Dendritic cell treated with granulocyte-macrophage colony-stimulating factor and Interleukin-4, amounts not matched to agents 40 ng/mL and 50 ng/mL, for 4 days (primary cell): ENCODE measurements around the gene VAMP1.
A peak's percentile ranks its signal among the peaks of the same experiment; 100 is the strongest.
"Not testable (repeated sequence)": the region's sequence is repeated elsewhere in the genome, so short reads cannot be mapped to it uniquely, and the experiment has no call there.

ENCODE experiments used
- H3K27ac Mint-ChIP-seq: one replicate; pipeline ENCODE4 v1.8.0; 2022; ENCODE audit warnings: mild to moderate bottlenecking, mixed read lengths
- H3K27me3 Mint-ChIP-seq: one replicate; pipeline ENCODE4 v1.8.0; 2022; ENCODE audit warnings: mild to moderate bottlenecking, mixed read lengths
- H3K36me3 Mint-ChIP-seq: one replicate; pipeline ENCODE4 v1.8.0; 2022; ENCODE audit warnings: low read depth, mixed read lengths
- H3K4me1 Mint-ChIP-seq: one replicate; pipeline ENCODE4 v1.8.0; 2022; ENCODE audit warnings: low read depth, mixed read lengths
- H3K4me3 Mint-ChIP-seq: one replicate; pipeline ENCODE4 v1.8.0; 2022; ENCODE audit warnings: mild to moderate bottlenecking, moderate library complexity, mixed read lengths
- H3K9me3 Mint-ChIP-seq: one replicate; pipeline ENCODE4 v1.8.0; 2022; ENCODE audit warnings: mixed read lengths
- intact Hi-C: fragments of 100-400 bp; cut with micrococcal nuclease; formaldehyde crosslinking; loops from one replicate; pipeline ENCODE4 v1.15.0; 2022

VAMP1 gene

DNA sequence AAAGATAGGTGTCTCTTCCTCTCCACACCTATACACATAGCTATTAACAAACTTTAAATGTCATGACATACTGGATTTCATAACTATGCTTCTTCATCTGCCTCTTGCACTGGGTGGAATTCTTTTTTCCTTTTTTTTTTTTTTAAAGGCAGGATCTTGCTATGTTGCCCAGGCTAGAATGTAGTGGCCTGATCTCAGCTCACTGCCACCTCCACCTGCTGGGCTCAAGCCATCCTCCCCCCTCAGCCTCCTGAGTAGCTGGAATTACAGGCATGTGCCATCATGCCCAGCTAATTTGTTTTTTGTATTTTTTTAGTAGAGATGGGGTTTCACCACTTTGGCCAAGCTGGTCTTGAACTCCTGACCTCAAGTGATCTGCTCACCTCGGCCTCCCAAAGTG, 17.8 kb upstream of the VAMP1 start:
- Mint-ChIP-seq H3K4me3 (no peak overlapping the region), H3K27ac (no peak overlapping the region), H3K27me3 (peaks cover 3% of the 10 kb centered on the region), H3K36me3 (peaks cover 21% of the 10 kb centered on the region), H3K9me3 (no peaks in the 10 kb centered on the region), H3K4me1 (no peaks in the 10 kb centered on the region)
- intact Hi-C loops: no loop called here

DNA sequence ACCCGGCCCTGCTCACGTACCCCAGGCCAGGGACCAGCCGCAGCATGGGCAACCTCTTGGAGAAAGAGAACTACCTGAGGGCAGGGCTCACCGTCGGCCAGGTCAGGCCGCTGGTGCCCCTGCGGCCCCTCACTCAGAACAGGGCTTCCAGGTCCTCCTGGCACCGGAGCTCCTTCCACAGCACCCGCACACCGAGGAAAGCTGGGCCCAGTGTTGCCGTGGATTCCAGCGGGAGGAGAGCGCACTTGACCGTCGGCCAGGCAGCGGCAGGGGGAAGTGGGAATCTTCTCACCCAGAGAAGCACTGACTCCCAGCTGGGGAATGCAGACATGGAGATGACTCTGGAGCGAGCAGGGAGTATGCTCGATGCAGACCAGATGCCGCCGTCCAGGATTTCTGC, 7.9 kb upstream of the VAMP1 start:
- Mint-ChIP-seq H3K27ac (no peak overlapping the region), H3K27me3 (peaks cover 13% of the 10 kb centered on the region), H3K9me3 (no peaks in the 10 kb centered on the region), H3K4me3 (no peak overlapping the region), H3K4me1 (peaks cover 14% of the 10 kb centered on the region), H3K36me3 (no peaks in the 10 kb centered on the region)
- intact Hi-C loops: loop anchor here (10.0 kb wide), 1 partner anchor 56 kb away; the partner anchor contains the start of gene GAPDH

DNA sequence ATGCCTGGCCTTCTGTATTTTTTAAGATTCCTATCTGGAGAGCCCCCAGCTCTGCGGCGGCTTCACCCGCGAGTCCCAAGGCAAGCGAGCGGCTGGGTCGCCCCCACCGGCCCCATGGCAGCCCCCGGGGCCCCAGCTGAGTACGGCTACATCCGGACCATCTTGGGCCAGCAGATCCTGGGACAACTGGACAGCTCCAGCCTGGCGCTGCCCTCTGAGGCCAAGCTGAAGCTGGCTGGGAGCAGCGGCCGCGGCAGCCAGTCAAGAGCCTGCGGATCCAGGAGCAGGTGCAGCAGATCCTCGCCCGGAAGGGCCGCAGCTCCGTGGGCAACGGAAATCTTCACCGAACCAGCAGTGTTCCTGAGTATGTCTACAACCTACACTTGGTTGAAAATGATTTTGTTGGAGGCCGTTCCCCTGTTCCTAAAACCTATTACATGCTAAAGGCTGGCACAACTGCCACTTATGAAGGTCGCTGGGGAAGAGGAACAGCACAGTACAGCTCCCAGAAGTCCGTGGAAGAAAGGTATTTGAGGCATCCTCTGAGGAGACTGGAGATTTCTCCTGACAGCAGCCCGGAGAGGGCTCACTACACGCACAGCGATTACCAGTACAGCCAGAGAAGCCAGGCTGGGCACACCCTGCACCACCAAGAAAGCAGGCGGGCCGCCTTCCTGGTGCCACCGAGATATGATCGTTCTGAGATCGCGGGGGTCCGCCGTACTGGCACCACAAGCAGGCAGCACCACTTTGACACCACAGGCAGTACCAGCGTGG, 7.3 kb upstream of the VAMP1 start:
- not testable (repeated sequence) for H3K9me3 Mint-ChIP-seq, H3K4me3 Mint-ChIP-seq, H3K27ac Mint-ChIP-seq, H3K36me3 Mint-ChIP-seq
- intact Hi-C loops: loop anchor here (10.0 kb wide), 1 partner anchor 57 kb away; the partner anchor contains the start of gene GAPDH
- Mint-ChIP-seq H3K27me3 (peaks cover 12% of the 10 kb centered on the region), H3K4me1 (peaks cover 14% of the 10 kb centered on the region)

DNA sequence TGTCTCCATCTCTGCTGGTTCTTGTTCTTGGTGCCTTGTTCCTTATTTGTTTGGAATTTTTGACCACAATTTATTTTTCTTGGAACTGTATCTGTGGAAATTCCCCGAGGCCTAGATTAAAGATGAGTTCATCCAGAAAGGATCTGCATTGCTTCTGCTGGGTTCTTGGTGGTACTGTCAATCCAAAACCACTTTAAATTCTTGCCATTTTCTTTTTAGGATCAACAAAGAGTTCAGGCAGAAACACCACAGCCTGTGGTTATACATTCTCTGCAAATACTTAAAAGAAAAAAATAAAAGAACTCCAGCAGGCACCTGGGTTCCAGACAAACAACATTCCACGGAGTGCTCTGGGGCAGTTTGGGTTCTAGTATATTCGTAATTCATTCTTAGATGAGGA, 6.0 kb upstream of the VAMP1 start:
- peak overlapping the region; percentile 13 for H3K27ac Mint-ChIP-seq
- no peak overlapping the region for H3K4me3 Mint-ChIP-seq
- H3K9me3 Mint-ChIP-seq: no peaks in the 10 kb centered on the region
- H3K36me3 Mint-ChIP-seq: no peaks in the 10 kb centered on the region
- H3K4me1 Mint-ChIP-seq: peaks cover 15% of the 10 kb centered on the region
- H3K27me3 Mint-ChIP-seq: peaks cover 12% of the 10 kb centered on the region
- intact Hi-C loops: loop anchor here (10.0 kb wide), 1 partner anchor 58 kb away; the partner anchor contains the start of gene GAPDH

DNA sequence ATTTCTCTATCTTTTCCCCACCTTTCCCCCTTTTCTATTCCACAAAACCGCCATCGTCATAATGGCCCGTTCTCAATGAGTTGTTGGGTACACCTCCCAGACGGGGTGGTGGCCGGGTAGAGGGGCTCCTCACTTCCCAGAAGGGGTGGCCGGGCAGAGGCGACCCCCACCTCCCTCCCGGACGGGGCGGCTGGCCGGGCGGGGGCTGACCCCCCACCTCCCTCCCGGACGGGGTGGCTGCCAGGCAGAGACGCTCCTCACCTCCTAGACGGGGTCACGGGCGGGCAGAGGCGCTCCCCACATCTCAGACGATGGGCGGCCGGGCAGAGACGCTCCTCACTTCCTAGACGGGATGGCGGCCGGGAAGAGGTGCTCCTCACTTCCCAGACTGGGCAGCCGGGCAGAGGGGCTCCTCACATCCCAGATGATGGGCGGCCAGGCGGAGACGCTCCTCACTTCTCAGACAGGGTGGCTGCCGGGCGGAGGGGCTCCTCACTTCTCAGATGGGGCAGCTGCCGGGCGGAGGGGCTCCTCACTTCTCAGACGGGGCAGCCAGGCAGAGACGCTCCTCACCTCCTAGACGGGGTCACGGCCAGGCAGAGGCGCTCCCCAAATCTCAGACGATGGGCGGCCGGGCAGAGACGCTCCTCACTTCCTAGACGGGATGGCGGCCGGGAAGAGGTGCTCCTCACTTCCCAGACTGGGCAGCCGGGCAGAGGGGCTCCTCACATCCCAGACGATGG, 4.9 kb upstream of the VAMP1 start:
- Mint-ChIP-seq H3K4me1 (peaks cover 21% of the 10 kb centered on the region), H3K27me3 (peaks cover 12% of the 10 kb centered on the region), H3K27ac (peak overlapping the region; percentile 13)
- intact Hi-C loops: loop anchor here (10.0 kb wide), 1 partner anchor 59 kb away; the partner anchor contains the start of gene GAPDH
- not testable (repeated sequence) for H3K36me3 Mint-ChIP-seq, H3K9me3 Mint-ChIP-seq, H3K4me3 Mint-ChIP-seq

DNA sequence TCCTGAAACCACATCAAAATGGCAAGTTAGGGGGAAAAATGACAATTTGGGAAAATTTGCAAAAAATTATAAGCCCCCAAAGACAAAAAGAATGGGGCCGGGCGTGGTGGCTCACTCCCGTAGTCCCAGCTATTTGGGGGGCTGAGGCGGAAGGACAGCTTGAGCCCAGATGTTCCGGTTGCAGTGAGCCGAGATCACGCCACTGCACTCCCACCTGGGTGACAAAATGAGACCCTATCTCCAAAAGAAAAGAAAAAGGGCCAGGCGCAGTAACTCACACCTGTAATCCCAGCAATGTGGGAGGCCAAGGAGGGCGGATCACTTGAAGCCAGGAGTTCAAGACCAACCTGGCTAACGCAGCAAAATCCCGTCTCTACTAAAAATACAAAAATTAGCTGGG, 2.0 kb upstream of the VAMP1 start:
- no peak overlapping the region for H3K27ac Mint-ChIP-seq
- no peak overlapping the region for H3K4me3 Mint-ChIP-seq
- peaks cover 3% of the 10 kb centered on the region for H3K27me3 Mint-ChIP-seq
- H3K9me3 Mint-ChIP-seq: no peaks in the 10 kb centered on the region
- peaks cover 45% of the 10 kb centered on the region for H3K4me1 Mint-ChIP-seq
- intact Hi-C loops: loop anchor here (10.0 kb wide), 1 partner anchor 62 kb away; the partner anchor contains the start of gene GAPDH
- peaks cover 12% of the 10 kb centered on the region for H3K36me3 Mint-ChIP-seq

DNA sequence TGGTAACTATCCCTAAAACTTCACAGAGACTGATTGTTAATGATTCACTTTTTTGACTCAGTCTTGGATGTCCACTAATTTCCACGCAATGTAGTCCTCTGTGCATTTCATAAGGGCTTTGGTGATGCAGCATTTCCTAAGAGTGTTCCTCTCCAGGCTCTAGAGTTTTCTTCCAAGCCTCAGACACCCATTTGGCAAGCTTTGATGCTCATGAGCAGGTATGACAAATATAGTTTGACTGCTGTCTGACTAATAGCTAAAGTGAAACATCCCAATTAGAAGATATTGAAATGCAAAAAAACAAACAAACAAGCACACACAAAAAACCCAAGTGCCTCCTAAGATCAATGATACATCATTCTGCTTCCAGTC, 1.5 kb upstream of the VAMP1 start:
- Mint-ChIP-seq H3K36me3 (peaks cover 17% of the 10 kb centered on the region), H3K4me3 (no peak overlapping the region), H3K9me3 (no peaks in the 10 kb centered on the region), H3K27me3 (peaks cover 3% of the 10 kb centered on the region), H3K4me1 (peaks cover 50% of the 10 kb centered on the region), H3K27ac (no peak overlapping the region)
- intact Hi-C loops: loop anchor here (2.0 to 10.0 kb wide), 2 partner anchors 23 to 63 kb away; partner anchors contain the start of genes GAPDH and NCAPD2

DNA sequence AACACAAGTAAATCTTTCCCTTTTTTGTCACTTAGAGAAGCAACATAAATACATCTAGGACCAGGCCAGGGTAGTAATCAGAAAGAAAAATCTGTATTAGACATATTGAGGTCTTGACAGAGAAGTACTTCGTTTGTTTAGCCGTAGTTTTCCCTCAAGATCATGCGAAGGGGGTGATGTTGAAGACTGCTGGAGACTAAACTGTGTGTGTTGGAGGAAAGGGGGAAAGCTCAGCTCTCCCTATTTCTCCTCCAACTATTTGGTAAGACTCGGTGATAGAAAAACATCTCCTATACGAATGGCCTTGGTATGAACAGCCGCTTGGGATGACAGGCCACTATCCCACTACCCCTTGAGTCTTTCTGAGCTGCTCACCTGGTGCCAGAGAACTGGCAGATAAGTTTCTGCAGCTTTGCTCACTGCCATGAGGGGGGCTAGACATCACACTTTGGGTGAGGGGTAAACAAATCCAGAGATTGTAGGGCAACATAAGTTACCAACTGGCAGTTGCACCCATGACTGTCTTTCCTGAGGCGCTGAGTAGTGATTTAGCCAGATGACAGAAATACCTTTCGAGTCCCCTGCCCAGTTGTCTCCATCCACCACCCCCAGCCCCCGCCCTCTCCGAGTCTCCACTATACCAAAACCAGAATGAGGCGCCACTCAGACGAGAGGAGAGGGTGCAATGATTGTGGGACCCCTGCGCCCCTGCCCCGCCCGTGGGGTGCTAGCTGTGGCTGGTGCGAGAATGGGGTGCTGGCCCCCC, 685 bp downstream of the VAMP1 start:
- peak overlapping the region; percentile 94 for H3K27ac Mint-ChIP-seq
- H3K4me1 Mint-ChIP-seq: peaks cover 54% of the 10 kb centered on the region
- H3K4me3 Mint-ChIP-seq: peak overlapping the region; percentile 82
- peaks cover 37% of the 10 kb centered on the region for H3K36me3 Mint-ChIP-seq
- H3K9me3 Mint-ChIP-seq: no peaks in the 10 kb centered on the region
- intact Hi-C loops: loop anchor here (2.0 to 10.0 kb wide), 2 partner anchors 25 to 65 kb away; partner anchors contain the start of genes GAPDH and NCAPD2
- no peaks in the 10 kb centered on the region for H3K27me3 Mint-ChIP-seq

DNA sequence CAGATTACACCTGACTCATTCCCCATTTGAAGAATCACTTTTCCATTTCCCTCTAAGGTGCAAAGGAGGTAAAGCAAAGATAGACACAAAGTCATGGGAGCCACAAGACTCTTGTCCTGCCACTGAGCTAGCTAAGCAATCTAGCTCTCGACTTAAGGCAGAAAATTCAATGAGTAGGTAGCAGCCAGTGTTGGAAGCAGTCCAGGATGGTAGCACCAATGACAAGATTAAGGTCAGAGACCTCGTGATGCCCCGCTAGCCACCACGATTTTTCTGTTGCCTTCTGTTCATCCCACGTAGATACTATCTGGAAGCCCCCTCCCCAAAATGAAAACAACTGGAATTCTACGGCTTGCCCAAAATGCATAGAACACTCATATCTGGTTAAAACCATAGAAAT, 1.4 kb downstream of the VAMP1 start:
- Mint-ChIP-seq H3K27ac (no peak overlapping the region), H3K4me1 (peaks cover 61% of the 10 kb centered on the region), H3K4me3 (peak overlapping the region; percentile 82), H3K27me3 (no peaks in the 10 kb centered on the region), H3K36me3 (peaks cover 44% of the 10 kb centered on the region), H3K9me3 (no peaks in the 10 kb centered on the region)
- intact Hi-C loops: no loop called here

DNA sequence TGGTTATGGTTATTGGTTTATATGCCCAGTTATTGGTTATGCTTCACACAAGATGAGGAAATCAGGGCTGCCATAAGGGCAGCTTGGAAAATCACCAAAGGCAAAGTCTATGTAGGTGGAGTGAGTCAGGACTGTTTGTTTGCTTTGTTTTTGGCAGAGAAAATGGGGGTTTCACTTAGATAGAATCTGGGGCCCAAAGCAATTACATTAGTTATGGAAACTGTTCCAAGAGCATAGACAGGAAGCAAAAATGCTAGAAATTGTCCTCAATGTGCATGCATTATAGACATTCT, 2.2 kb downstream of the VAMP1 start:
- Mint-ChIP-seq H3K9me3 (no peaks in the 10 kb centered on the region), H3K36me3 (peaks cover 53% of the 10 kb centered on the region), H3K27me3 (no peaks in the 10 kb centered on the region), H3K27ac (no peak overlapping the region), H3K4me1 (peaks cover 70% of the 10 kb centered on the region), H3K4me3 (no peak overlapping the region)
- intact Hi-C loops: no loop called here

DNA sequence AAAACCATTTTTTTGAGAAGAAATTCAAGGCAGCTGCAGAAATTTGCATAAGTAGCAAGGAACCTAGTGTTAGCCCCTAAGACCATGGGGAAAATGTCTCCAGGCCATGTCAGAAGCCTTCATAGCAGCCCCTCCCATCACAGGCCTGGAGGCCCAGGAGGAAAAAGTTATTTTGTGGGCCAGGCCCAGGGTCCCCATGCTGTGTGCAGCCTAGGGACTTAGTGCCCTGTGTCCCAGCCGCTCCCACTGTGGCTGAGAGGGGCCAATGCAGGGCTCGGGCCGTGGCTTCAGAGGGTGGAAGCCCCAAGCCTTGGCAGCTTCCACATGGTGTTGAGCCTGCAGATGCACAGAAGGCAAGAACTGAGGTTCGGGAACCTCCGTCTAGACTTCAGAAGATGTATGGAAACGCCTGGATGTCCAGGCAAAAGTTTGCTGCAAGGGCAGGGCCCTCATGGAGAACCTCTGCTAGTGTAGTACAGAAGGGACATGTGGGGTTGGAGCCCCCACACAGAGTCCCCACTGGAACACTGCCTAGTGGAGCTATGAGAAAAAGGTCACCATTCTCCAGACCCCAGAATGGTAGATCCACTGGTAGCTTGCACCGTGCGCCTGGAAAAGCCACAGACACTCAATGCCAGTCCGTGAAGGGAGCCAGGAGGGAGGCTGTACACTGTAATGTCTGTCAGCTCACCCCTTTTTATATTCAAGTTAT, 2.8 kb downstream of the VAMP1 start:
- H3K27me3 Mint-ChIP-seq, H3K4me3 Mint-ChIP-seq, H3K27ac Mint-ChIP-seq, intact Hi-C loops, H3K9me3 Mint-ChIP-seq: not testable (repeated sequence)
- Mint-ChIP-seq H3K4me1 (peaks cover 75% of the 10 kb centered on the region), H3K36me3 (peaks cover 58% of the 10 kb centered on the region)

DNA sequence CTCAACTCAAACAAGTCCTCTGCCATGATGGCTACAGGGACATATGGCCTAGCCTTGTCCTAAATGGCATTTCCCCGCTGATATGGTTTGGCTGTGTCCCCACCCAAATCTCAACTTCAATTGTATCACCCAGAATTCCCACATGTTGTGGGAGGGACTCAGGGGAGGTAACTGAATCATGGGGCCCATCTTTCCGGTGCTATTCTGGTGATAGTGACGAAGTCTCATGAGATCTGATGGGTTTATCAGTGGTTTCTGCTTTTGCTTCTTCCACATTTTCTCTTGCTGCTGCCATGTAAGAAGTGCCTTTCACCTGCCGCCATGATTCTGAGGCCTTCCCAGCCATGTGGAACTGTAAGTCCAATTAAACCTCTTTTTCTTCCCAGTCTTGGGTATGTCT, 3.7 kb downstream of the VAMP1 start:
- H3K9me3 Mint-ChIP-seq, H3K27me3 Mint-ChIP-seq, intact Hi-C loops, H3K4me3 Mint-ChIP-seq, H3K27ac Mint-ChIP-seq: not testable (repeated sequence)
- H3K36me3 Mint-ChIP-seq: peaks cover 67% of the 10 kb centered on the region
- H3K4me1 Mint-ChIP-seq: peaks cover 84% of the 10 kb centered on the region

DNA sequence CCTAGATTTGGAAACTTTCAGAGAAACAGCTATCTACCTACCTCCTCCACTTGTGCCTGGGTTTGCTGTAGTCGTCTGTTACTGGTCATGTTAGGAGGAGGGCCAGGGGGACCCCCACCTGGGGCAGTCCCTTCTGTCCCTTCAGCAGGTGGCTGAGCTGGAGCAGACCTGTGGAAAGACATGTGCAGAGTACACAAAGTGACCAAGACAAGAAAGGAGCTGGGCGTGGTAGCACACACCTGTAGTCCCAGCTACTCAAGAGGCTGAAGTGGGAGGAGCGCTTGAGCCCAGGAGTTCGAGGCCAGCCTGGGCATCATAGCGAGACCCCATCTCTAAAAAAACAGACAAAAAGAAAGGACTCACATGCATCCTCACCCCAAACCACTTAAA, 4.3 kb downstream of the VAMP1 start:
- peaks cover 73% of the 10 kb centered on the region for H3K36me3 Mint-ChIP-seq
- no peak overlapping the region for H3K4me3 Mint-ChIP-seq
- peaks cover 86% of the 10 kb centered on the region for H3K4me1 Mint-ChIP-seq
- no peaks in the 10 kb centered on the region for H3K27me3 Mint-ChIP-seq
- H3K27ac Mint-ChIP-seq: no peak overlapping the region
- intact Hi-C loops: no loop called here
- H3K9me3 Mint-ChIP-seq: no peaks in the 10 kb centered on the region
